Gastroesophageal sphincter (tissue), 4 donors: Measurements from ENCODE around the gene EML1. TPM values are rescaled to one million over a fixed set of nuclear protein-coding genes. Genes with fewer than 3 reads are reported as not detected.

Experiments
- ATAC-seq: fragments of 150-250 bp; one replicate; pipeline ENCODE4 v1.9.1; 2016; ENCODE audit warnings: mild to moderate bottlenecking, moderate library complexity
- H3K27ac ChIP-seq, 4 donors: fragments of 200-600 bp; sonication (generic) in 3 of 4; 1 replicate in 3 of 4; 2 replicates in 1 of 4; pipeline ENCODE4 v1.5.1; 2016 to 2019
- H3K27me3 ChIP-seq: fragments of 200-600 bp; sonication (generic); one replicate; pipeline ENCODE4 v1.5.1; 2019
- H3K36me3 ChIP-seq, 2 donors: fragments of 200-600 bp; sonication (generic); one replicate each; pipeline ENCODE4 v1.5.1; 2019; ENCODE audit warnings: control low read depth in 1 of 2
- H3K4me1 ChIP-seq, 3 donors: fragments of 200-600 bp; sonication (generic); 1 replicate in 2 of 3; 2 replicates in 1 of 3; pipeline ENCODE4 v1.5.1; 2016 to 2019; ENCODE audit warnings: control low read depth in 2 of 3
- H3K4me3 ChIP-seq, 2 donors: fragments of 200-600 bp; sonication (generic); one replicate each; pipeline ENCODE4 v1.5.1; 2019; ENCODE audit warnings: mild to moderate bottlenecking in 1 of 2, moderate library complexity in 1 of 2
- H3K9me3 ChIP-seq, 3 donors: fragments of 200-600 bp; sonication (generic); one replicate each; pipeline ENCODE4 v1.5.1; 2017 to 2019; ENCODE audit warnings: control low read depth in 2 of 3
- EP300 ChIP-seq: sonication (generic); formaldehyde crosslinking; IDR thresholded peaks from one replicate; pipeline ENCODE4 v1.6.1; 2017; ENCODE audit warnings: antibody characterized with exemption, mild to moderate bottlenecking
- POLR2A ChIP-seq, 2 donors: fragments of 450-650 bp; IDR thresholded peaks; one replicate each; pipeline ENCODE4 v1.6.1; 2017; ENCODE audit warnings: antibody characterized with exemption in 2 of 2, mild to moderate bottlenecking in 2 of 2, moderate library complexity in 1 of 2
- POLR2AphosphoS5 ChIP-seq: sonication (generic); formaldehyde crosslinking; IDR thresholded peaks from one replicate; pipeline ENCODE4 v1.6.1; 2017; ENCODE audit warnings: antibody characterized with exemption
- WGBS, 2 donors: methylation state at CpG; one replicate each; pipeline ENCODE4 v1.1.5; 2018; ENCODE audit warnings: low coverage in 1 of 2; 5-methylcytosine and 5-hydroxymethylcytosine counted together
- total RNA-seq, 4 donors: library from RNA; depleted of rRNA; stranded (reverse); fragments of >200 nt; gene quantifications; one replicate each; pipeline ENCODE4 v1.1.0, GENCODE V29; 2016
- TF ChIP-seq, protein P1 (sequence below), 4 experiments: fragments of 200-600 bp in 2 of 4; fragments of 450-650 bp in 2 of 4; sonication (generic) in 1 of 4; IDR thresholded peaks; one replicate each; pipeline ENCODE4 v1.5.1; 2017 to 2019; ENCODE audit warnings: antibody characterized with exemption in 4 of 4, mild to moderate bottlenecking in 2 of 4, moderate library complexity in 2 of 4

EML1 gene
- total RNA-seq, 4 donors from 2014 or later: 121 to 206 (median 136) TPM

- Histone ChIP-seq H3K4me1 (peaks cover 5 to 70% (median 35%) of the 10 kb centered on the region in 3 donors), H3K4me3 (no peak overlapping the region), H3K9me3 (no peaks in the 10 kb centered on the region), H3K36me3 (no peaks in the 10 kb centered on the region), H3K27ac (no peak overlapping the region), H3K27me3 (no peaks in the 10 kb centered on the region)
- no peak for TF ChIP-seq POLR2A (IDR thresholded peaks at IDR 0.05)
- TF ChIP-seq, protein P1, sequence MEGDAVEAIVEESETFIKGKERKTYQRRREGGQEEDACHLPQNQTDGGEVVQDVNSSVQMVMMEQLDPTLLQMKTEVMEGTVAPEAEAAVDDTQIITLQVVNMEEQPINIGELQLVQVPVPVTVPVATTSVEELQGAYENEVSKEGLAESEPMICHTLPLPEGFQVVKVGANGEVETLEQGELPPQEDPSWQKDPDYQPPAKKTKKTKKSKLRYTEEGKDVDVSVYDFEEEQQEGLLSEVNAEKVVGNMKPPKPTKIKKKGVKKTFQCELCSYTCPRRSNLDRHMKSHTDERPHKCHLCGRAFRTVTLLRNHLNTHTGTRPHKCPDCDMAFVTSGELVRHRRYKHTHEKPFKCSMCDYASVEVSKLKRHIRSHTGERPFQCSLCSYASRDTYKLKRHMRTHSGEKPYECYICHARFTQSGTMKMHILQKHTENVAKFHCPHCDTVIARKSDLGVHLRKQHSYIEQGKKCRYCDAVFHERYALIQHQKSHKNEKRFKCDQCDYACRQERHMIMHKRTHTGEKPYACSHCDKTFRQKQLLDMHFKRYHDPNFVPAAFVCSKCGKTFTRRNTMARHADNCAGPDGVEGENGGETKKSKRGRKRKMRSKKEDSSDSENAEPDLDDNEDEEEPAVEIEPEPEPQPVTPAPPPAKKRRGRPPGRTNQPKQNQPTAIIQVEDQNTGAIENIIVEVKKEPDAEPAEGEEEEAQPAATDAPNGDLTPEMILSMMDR (IDR thresholded peaks at IDR 0.05): no peak
- no peak for TF ChIP-seq EP300
- no peak for TF ChIP-seq POLR2AphosphoS5
- WGBS, 2 donors: 83 to 91% methylated on average over 1 to 3 of the region's 3 CpGs
- ATAC-seq: no peak
These were observed 23.4 kb upstream of the EML1 start for GRCh38 chr14:99769799-99770198.

- WGBS, 2 donors: 52 to 88% methylated on average over 3 to 8 of the region's 8 CpGs
These were observed 20.6 kb upstream of the EML1 start for GRCh38 chr14:99772371-99773283.

DNA sequence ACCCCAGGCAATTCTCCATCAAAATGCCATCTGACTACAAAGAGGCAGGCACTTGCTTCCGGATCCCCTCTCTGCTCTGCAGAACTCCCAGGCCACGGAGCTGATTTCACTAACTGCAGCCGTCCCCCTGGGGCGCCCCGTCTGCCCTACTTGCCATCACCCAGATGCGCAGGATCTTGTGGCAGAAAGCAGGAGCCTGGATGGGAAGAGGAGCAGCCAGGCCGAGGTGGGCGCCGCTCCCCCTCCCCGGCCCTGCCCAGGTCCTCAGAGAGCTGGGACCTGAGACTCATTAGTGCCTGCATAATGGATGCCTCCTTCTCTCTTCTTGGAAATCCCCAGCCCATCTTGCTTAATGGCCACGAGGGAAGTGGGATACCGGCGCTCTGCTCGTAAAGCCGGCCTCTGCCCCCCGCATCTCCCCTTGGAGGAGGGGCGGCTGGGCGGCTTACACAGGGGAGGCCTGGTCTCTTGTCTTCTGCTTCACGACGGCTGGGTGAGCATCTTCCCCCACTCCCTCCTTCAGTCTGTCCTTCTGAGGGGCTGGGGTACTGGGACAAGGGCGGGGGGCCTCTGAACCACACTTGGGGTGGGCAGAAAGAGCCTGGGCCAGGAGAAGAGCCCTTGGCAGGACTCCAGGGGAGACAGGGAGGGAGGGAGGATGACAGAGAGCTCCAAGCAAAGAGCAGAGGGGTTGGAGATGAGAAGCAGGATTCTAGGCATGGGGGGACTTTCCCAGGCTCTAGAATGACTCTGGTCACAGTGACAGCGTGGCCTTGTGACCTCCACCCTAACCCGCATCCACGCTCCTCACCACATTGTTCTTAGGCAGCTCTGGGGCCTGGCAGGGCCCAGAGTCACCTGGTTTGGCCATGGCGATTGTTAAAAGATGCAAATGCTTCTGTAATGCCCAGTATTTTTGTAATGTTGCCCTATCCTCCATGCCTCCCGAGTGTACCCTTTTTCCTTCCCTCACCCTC, 19.4 kb upstream of the EML1 start:
- Histone ChIP-seq H3K27me3 (no peaks in the 10 kb centered on the region), H3K27ac (peak overlapping the region; percentile 68 to 86 (median 80)), H3K4me3 (no peak overlapping the region), H3K4me1 (peaks cover 5 to 46% (median 26%) of the 10 kb centered on the region in 3 donors), H3K9me3 (peaks cover 0 to 8% (median 0%) of the 10 kb centered on the region in 3 donors), H3K36me3 (no peaks in the 10 kb centered on the region)
- 71 to 76% methylated on average over 6 to 7 of the region's 26 CpGs for WGBS, 2 donors
- no peak for ATAC-seq
- TF ChIP-seq, protein P1 (IDR thresholded peaks at IDR 0.05): no peak
- TF ChIP-seq EP300: no peak
- TF ChIP-seq POLR2AphosphoS5: no peak
- TF ChIP-seq POLR2A (IDR thresholded peaks at IDR 0.05): no peak

More at GRCh38 chr14:99772371-99773283, 20.6 kb upstream of the EML1 start:
- H3K4me3 ChIP-seq: no peak overlapping the region
- TF ChIP-seq POLR2AphosphoS5 (peak; percentile 79), POLR2A (IDR thresholded peaks at IDR 0.05) (no peak), EP300 (no peak)
- TF ChIP-seq, protein P1 (IDR thresholded peaks at IDR 0.05): no peak
- no peaks in the 10 kb centered on the region for H3K27me3 ChIP-seq
- H3K4me1 ChIP-seq: peaks cover 5 to 58% (median 28%) of the 10 kb centered on the region in 3 donors
- ATAC-seq: no peak
- H3K36me3 ChIP-seq: no peaks in the 10 kb centered on the region
- no peaks in the 10 kb centered on the region for H3K9me3 ChIP-seq
- H3K27ac ChIP-seq: peak overlapping the region; percentile 68 to 86 (median 80)

DNA sequence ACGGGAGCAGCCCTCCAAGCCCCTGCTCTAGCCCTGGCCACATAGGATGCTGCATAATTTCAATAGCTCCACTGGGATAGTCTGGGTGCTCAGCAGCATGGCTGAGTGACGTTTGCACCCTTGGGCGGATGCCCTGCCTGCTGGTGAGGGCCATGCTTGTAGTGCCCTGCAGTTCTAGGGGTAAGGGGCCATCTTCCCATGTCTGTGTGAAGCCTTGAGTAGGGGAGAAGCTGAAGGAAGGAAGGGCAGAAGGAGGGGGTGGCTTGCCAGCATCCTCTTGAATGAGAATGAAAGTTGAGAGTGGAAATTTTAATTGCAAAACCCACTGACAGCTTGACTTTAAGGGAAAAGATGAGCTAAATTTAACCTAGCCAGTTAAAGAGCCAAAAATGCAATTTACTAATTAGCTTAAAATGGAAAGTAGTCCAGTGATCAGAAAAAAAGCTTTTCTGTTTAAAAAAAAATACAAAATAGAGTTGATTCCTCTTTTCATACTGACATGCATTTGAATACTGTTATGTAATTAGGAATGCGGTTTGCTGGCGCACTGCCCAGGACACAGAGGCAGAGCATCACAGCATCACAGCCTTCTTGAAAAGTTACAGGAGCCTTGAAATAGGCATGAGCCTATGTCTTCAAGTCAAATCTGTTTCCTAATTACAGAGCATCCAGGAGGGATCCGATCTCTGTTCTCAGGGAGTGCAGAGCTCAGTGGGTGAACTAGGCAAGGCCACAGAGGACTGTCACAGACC, 18.5 kb upstream of the EML1 start:
- Histone ChIP-seq H3K4me3 (no peak overlapping the region), H3K27ac (peak overlapping the region; percentile 68 to 86 (median 80)), H3K27me3 (no peaks in the 10 kb centered on the region), H3K36me3 (no peaks in the 10 kb centered on the region), H3K9me3 (peaks cover 0 to 15% (median 0%) of the 10 kb centered on the region in 3 donors), H3K4me1 (peaks cover 5 to 39% (median 26%) of the 10 kb centered on the region in 3 donors)
- 11 to 22% methylated on average over 2 to 6 of the region's 6 CpGs for WGBS, 2 donors
- TF ChIP-seq POLR2AphosphoS5: peak; percentile 72
- TF ChIP-seq POLR2A (IDR thresholded peaks at IDR 0.05): no peak
- peak; percentile 74 for ATAC-seq
